K562 (cell line): ENCODE results near the gene VWA3A. TPM values are rescaled to one million over a fixed set of nuclear protein-coding genes. Genes with fewer than 3 reads are reported as not detected.

Experiments used
- CHD1 ChIP-seq: fragments of 200-600 bp; sonication (generic); IDR thresholded peaks from one replicate; pipeline ENCODE4 v1.6.1; 2012; ENCODE audit warnings: mild to moderate bottlenecking, moderate library complexity, low read length, inconsistent platforms
- HEY1 ChIP-seq: fragments of 250-450 bp; sonication (Bioruptor Pico); IDR thresholded peaks from 2 replicates; pipeline ENCODE4 v1.5.0; 2020; ENCODE audit warnings: mild to moderate bottlenecking, moderate library complexity, borderline replicate concordance
- HNRNPH1 ChIP-seq: fragments of 200-400 bp; formaldehyde crosslinking; optimal IDR thresholded peaks from 2 replicates; pipeline ENCODE3; 2017; ENCODE audit warnings: low read depth, mild to moderate bottlenecking, low read length, moderate library complexity
- HNRNPLL ChIP-seq: fragments of 200-400 bp; formaldehyde crosslinking; IDR thresholded peaks from 2 replicates; pipeline ENCODE4 v1.6.1; 2017; ENCODE audit warnings: low read length, low read depth, mild to moderate bottlenecking; ENCODE audit not compliant: poor library complexity, severe bottlenecking
- ZKSCAN8 ChIP-seq: fragments of 200-800 bp; sonication (Bioruptor generic); IDR thresholded peaks from 2 replicates; pipeline ENCODE4 v1.6.1; 2016; ENCODE audit warnings: missing genetic modification characterization, missing compliant biosample characterization
- ZNF140 ChIP-seq: fragments of 250-450 bp; sonication (Bioruptor Pico); IDR thresholded peaks from 2 replicates; pipeline ENCODE4 v1.8.0; 2021; ENCODE audit warnings: moderate library complexity, mild to moderate bottlenecking, inconsistent platforms
- polyA plus RNA-seq, 8 experiments: library from polyadenylated mRNA; depleted of rRNA in 4 of 8; stranded (reverse) in 5 of 8; unstranded in 3 of 8; fragments of >200 nt; fragmentation: Nextera tagmentation in 2 of 8; fragmentation: Illumina TruSeq in 1 of 8; extraction: Ambion mirVana in 2 of 8; extraction: Trizol in 1 of 8; gene quantifications; 2 replicates each; pipeline versions ENCODE4 v1.2.1 to v1.2.3, GENCODE V29; 2011 to 2014; ENCODE audit warnings: inconsistent platforms in 1 of 8, missing spikeins in 1 of 8
- total RNA-seq, 7 experiments: library from RNA; depleted of rRNA in 6 of 7; stranded (reverse); fragments of >200 nt in 6 of 7; fragmentation: Illumina TruSeq in 2 of 7; extraction: Trizol in 2 of 7; gene quantifications; 2 replicates each; pipeline versions ENCODE4 v1.2.1 to v1.2.3, GENCODE V29; 2011 to 2021; ENCODE audit warnings: low replicate concordance in 1 of 7
- TF ChIP-seq, protein P1 (sequence below): fragments of 450-650 bp; IDR thresholded peaks from 2 replicates; pipeline ENCODE4 v1.6.1; 2016; ENCODE audit warnings: mild to moderate bottlenecking, moderate library complexity
- TF ChIP-seq, protein P2 (sequence below), 2 experiments: fragments of 450-650 bp; IDR thresholded peaks; 2 replicates each; pipeline ENCODE4 v1.6.1; 2018; ENCODE audit warnings: mild to moderate bottlenecking in 2 of 2, low read depth in 1 of 2; ENCODE audit not compliant: partially characterized antibody in 2 of 2
- TF ChIP-seq, protein P3 (sequence below): IDR thresholded peaks from 2 replicates; pipeline ENCODE4 v1.6.1; 2011; ENCODE audit not compliant: insufficient read length; ENCODE audit errors: extremely low read depth

VWA3A gene
- total and polyA plus RNA-seq, 9 of the 15 experiments (the other 6 are each of a cell fraction or from before 2014, with no cell fraction given), result not detected

DNA sequence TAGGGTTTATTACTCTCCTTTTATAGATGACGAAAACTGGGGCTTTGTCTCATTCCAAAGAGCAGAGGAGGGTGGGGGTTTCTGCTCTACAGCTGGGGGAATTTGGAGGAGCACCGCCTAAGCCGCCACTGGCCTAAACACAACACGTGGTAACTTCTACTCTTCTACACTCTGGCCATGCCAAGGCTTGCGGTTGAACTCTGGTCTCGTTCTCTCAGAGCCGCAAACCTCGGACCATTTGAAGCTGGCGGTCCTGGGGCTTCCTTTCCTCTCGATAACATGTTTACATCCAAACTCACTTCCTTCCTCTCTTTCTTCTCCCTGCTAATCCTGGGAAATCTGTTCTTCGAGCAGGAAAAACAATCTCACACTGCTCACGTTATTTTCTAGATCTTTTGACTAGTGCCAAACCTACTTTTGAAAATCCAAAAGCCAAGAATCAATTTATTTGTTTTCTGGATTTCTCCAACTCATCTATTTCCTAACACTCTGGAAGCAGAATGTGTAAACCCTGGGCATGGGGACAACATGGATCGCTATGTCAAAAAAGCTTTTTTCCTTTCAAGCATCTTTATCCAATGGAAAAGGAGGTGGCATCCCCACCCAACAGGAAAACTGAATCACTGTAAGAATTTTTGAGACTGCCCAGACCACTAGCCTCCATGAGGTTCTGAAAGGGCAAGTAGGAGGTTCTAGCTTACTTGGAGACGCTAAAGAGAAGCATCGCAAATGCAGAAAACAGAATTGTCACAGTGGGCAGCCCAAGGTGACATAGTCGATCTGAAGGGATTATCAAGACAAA is 100.1 kb downstream of the VWA3A start (continued):
- TF ChIP-seq, protein P1, sequence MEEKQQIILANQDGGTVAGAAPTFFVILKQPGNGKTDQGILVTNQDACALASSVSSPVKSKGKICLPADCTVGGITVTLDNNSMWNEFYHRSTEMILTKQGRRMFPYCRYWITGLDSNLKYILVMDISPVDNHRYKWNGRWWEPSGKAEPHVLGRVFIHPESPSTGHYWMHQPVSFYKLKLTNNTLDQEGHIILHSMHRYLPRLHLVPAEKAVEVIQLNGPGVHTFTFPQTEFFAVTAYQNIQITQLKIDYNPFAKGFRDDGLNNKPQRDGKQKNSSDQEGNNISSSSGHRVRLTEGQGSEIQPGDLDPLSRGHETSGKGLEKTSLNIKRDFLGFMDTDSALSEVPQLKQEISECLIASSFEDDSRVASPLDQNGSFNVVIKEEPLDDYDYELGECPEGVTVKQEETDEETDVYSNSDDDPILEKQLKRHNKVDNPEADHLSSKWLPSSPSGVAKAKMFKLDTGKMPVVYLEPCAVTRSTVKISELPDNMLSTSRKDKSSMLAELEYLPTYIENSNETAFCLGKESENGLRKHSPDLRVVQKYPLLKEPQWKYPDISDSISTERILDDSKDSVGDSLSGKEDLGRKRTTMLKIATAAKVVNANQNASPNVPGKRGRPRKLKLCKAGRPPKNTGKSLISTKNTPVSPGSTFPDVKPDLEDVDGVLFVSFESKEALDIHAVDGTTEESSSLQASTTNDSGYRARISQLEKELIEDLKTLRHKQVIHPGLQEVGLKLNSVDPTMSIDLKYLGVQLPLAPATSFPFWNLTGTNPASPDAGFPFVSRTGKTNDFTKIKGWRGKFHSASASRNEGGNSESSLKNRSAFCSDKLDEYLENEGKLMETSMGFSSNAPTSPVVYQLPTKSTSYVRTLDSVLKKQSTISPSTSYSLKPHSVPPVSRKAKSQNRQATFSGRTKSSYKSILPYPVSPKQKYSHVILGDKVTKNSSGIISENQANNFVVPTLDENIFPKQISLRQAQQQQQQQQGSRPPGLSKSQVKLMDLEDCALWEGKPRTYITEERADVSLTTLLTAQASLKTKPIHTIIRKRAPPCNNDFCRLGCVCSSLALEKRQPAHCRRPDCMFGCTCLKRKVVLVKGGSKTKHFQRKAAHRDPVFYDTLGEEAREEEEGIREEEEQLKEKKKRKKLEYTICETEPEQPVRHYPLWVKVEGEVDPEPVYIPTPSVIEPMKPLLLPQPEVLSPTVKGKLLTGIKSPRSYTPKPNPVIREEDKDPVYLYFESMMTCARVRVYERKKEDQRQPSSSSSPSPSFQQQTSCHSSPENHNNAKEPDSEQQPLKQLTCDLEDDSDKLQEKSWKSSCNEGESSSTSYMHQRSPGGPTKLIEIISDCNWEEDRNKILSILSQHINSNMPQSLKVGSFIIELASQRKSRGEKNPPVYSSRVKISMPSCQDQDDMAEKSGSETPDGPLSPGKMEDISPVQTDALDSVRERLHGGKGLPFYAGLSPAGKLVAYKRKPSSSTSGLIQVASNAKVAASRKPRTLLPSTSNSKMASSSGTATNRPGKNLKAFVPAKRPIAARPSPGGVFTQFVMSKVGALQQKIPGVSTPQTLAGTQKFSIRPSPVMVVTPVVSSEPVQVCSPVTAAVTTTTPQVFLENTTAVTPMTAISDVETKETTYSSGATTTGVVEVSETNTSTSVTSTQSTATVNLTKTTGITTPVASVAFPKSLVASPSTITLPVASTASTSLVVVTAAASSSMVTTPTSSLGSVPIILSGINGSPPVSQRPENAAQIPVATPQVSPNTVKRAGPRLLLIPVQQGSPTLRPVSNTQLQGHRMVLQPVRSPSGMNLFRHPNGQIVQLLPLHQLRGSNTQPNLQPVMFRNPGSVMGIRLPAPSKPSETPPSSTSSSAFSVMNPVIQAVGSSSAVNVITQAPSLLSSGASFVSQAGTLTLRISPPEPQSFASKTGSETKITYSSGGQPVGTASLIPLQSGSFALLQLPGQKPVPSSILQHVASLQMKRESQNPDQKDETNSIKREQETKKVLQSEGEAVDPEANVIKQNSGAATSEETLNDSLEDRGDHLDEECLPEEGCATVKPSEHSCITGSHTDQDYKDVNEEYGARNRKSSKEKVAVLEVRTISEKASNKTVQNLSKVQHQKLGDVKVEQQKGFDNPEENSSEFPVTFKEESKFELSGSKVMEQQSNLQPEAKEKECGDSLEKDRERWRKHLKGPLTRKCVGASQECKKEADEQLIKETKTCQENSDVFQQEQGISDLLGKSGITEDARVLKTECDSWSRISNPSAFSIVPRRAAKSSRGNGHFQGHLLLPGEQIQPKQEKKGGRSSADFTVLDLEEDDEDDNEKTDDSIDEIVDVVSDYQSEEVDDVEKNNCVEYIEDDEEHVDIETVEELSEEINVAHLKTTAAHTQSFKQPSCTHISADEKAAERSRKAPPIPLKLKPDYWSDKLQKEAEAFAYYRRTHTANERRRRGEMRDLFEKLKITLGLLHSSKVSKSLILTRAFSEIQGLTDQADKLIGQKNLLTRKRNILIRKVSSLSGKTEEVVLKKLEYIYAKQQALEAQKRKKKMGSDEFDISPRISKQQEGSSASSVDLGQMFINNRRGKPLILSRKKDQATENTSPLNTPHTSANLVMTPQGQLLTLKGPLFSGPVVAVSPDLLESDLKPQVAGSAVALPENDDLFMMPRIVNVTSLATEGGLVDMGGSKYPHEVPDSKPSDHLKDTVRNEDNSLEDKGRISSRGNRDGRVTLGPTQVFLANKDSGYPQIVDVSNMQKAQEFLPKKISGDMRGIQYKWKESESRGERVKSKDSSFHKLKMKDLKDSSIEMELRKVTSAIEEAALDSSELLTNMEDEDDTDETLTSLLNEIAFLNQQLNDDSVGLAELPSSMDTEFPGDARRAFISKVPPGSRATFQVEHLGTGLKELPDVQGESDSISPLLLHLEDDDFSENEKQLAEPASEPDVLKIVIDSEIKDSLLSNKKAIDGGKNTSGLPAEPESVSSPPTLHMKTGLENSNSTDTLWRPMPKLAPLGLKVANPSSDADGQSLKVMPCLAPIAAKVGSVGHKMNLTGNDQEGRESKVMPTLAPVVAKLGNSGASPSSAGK, result peak; percentile 94
- TF ChIP-seq HNRNPLL (no peak), HNRNPH1 (no peak), ZKSCAN8 (no peak), CHD1 (peak; percentile 64), HEY1 (CRISPR knock-in tag) (no peak), ZNF140 (no peak)
- TF ChIP-seq, protein P2, sequence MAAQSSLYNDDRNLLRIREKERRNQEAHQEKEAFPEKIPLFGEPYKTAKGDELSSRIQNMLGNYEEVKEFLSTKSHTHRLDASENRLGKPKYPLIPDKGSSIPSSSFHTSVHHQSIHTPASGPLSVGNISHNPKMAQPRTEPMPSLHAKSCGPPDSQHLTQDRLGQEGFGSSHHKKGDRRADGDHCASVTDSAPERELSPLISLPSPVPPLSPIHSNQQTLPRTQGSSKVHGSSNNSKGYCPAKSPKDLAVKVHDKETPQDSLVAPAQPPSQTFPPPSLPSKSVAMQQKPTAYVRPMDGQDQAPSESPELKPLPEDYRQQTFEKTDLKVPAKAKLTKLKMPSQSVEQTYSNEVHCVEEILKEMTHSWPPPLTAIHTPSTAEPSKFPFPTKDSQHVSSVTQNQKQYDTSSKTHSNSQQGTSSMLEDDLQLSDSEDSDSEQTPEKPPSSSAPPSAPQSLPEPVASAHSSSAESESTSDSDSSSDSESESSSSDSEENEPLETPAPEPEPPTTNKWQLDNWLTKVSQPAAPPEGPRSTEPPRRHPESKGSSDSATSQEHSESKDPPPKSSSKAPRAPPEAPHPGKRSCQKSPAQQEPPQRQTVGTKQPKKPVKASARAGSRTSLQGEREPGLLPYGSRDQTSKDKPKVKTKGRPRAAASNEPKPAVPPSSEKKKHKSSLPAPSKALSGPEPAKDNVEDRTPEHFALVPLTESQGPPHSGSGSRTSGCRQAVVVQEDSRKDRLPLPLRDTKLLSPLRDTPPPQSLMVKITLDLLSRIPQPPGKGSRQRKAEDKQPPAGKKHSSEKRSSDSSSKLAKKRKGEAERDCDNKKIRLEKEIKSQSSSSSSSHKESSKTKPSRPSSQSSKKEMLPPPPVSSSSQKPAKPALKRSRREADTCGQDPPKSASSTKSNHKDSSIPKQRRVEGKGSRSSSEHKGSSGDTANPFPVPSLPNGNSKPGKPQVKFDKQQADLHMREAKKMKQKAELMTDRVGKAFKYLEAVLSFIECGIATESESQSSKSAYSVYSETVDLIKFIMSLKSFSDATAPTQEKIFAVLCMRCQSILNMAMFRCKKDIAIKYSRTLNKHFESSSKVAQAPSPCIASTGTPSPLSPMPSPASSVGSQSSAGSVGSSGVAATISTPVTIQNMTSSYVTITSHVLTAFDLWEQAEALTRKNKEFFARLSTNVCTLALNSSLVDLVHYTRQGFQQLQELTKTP (IDR thresholded peaks at IDR 0.05; ENCODE audit: low read depth in 1 of 2, partially characterized antibody in 2 of 2), result no peak
- TF ChIP-seq, protein P3, sequence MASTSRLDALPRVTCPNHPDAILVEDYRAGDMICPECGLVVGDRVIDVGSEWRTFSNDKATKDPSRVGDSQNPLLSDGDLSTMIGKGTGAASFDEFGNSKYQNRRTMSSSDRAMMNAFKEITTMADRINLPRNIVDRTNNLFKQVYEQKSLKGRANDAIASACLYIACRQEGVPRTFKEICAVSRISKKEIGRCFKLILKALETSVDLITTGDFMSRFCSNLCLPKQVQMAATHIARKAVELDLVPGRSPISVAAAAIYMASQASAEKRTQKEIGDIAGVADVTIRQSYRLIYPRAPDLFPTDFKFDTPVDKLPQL, result no peak
